Measurements from ENCODE around the gene S100A6. TPM values are rescaled to one million over a fixed set of nuclear protein-coding genes. Genes with fewer than 3 reads are reported as not detected.

Gene S100A6
- total and polyA plus RNA-seq, 2 donors (not counting 3 experiments of a cell fraction or from before 2014, with no cell fraction given), result 552 to 908 TPM

GRCh38 chr1:153566414-153567371 is 30.9 kb upstream of the S100A6 start:
- intact Hi-C loops (cut with micrococcal nuclease) (loop anchor here (1.0 kb wide), 2 partner anchors 17 to 42 kb away; partner anchors contain the start of gene S100A3), dilution Hi-C loops (cut with MboI; ENCODE audit: extremely low pct_ligation_motif_present, low sequenced_read_pairs) (no loop called here)
- CTCF ChIA-PET, result interaction anchor here (0.8 to 1.8 kb wide), 11 partner anchors 12 to 72 kb away, joined by 3 to 48 read pairs (median 7); partner anchors contain the start of genes CHTOP, S100A13 and S100A6
- Histone ChIP-seq H3K9me1 (replicated peaks; ENCODE audit: control insufficient read depth, extremely low read depth, insufficient read depth, low read length) (no peaks in the 10 kb centered on the region), H3K4me2 (ENCODE audit: insufficient read depth, low read length) (no peak overlapping the region), H3K9ac (replicated peaks; ENCODE audit: extremely low read depth, insufficient read depth, low read length) (peak overlapping the region; percentile 91), H3K9me3 (replicated peaks; ENCODE audit: control insufficient read depth, insufficient read depth, low read length) (no peaks in the 10 kb centered on the region), H3K27ac (ENCODE audit: insufficient read depth, low read depth, low read length) (peak overlapping the region; percentile 99), H3K36me3 (ENCODE audit: control insufficient read depth in 2 of 2, extremely low read depth in 1 of 2, insufficient read depth in 2 of 2, low read length in 2 of 2) (no peaks in the 10 kb centered on the region), H2AFZ (ENCODE audit: low read depth, low read length) (no peak overlapping the region), H4K20me1 (replicated peaks; ENCODE audit: control insufficient read depth, extremely low read depth, insufficient read depth, low read length) (no peaks in the 10 kb centered on the region), H3K4me1 (ENCODE audit: control insufficient read depth, extremely low read depth, insufficient read depth, low read length) (peaks cover 34% of the 10 kb centered on the region), H3K4me3 (replicated peaks in 1 of 3; ENCODE audit: insufficient read depth in 1 of 3, low read depth in 1 of 3, low read length in 3 of 3) (no peak overlapping the region), H3K79me2 (ENCODE audit: control insufficient read depth, insufficient read depth, low read length) (no peaks in the 10 kb centered on the region), H3K27me3 (ENCODE audit: control insufficient read depth in 2 of 2, insufficient read depth in 2 of 2, low read length in 2 of 2) (no peaks in the 10 kb centered on the region)
- POLR2A ChIA-PET, result interaction anchor here (0.5 to 2.2 kb wide), 8 partner anchors 22 to 67 kb away, joined by 3 to 32 read pairs (median 4); partner anchors contain the start of genes CHTOP, S100A13 and S100A6
- FAIRE-seq (peak; percentile 97), DNase-seq (ENCODE audit: low read depth, low spot score) (peak; percentile 96)
- TF ChIP-seq GATA2 (IDR thresholded peaks at IDR 0.05; ENCODE audit: insufficient read depth, insufficient read length, low read depth, low read length) (no peak), POLR2AphosphoS5 (IDR thresholded peaks at IDR 0.05; ENCODE audit: insufficient read depth, low read depth, low read length) (peak; percentile 99), FOS (IDR thresholded peaks at IDR 0.05; ENCODE audit: borderline replicate concordance, insufficient read depth, low read length) (peak; percentile 100), CTCF (IDR thresholded peaks at IDR 0.05; ENCODE audit: extremely low read depth in 1 of 2, insufficient read depth in 1 of 2, low read depth in 1 of 2, low read length in 2 of 2) (no peak), JUN (IDR thresholded peaks at IDR 0.05; ENCODE audit: borderline replicate concordance, insufficient read depth, insufficient read length, low read depth) (peak; percentile 96), POLR2A (IDR thresholded peaks at IDR 0.05; ENCODE audit: low read depth, low read length) (no peak), MAX (IDR thresholded peaks at IDR 0.05; ENCODE audit: insufficient read depth, insufficient read length) (no peak), EZH2 (IDR thresholded peaks at IDR 0.05; ENCODE audit: borderline replicate concordance, low read depth, low read length, severe bottlenecking) (no peak), MYC (IDR thresholded peaks at IDR 0.05; ENCODE audit: low read depth, low read length) (peak; percentile 3)
- TSS peak; percentile 90 for BruUV-seq (replicated peaks)
